LNCAP (cell line): ENCODE data around the gene ST7.

ENCODE experiments used
- CTCF ChIP-seq: fragments of 450-650 bp; IDR thresholded peaks from 2 replicates; pipeline ENCODE4 v1.5.1; 2017; ENCODE audit warnings: mild to moderate bottlenecking

The ST7 gene

DNA sequence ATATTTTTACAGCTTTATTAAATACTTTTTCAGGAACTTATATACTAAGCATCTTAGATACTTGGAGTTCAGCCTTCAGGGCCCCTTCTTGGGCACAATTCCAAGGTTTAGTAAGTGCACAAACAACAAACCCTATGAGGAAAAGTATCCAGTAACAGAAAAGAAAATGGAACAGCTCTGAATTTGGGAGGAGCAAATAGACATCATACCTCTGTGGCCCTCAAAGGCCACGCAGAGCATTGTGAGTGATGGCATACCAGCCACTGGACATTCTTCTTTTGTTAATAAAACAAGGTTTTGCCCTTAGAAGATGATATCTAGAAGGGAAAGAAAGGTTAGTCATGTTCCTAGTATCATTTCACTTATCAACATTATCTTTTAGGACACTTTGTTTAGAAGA lies 46.0 kb downstream of the ST7 start:
- TF ChIP-seq CTCF = no peak

DNA sequence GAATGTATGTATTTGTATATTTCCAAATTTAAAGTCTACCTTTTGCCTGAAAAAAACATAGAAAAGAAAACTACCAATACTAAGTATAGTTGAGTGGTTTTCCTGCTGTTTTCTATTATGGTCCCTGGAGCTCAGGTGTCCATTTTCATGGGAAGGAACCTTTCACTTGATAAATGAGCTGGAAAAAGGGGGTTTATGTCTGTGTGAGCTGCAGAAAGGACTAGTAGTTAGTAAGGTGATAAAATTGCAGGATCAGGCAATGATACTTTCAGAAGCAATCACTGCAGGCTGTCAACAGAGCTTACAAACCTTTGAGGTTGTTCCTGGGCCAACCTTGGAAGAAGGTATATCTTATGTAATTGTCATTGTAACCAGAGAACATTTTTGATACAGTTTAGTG lies 48.0 kb downstream of the ST7 start:
- no peak for TF ChIP-seq CTCF

- no peak for TF ChIP-seq CTCF
Measured at GRCh38 chr7:117004899-117005298, 51.6 kb downstream of the ST7 start.

- no peak for TF ChIP-seq CTCF
Measured at GRCh38 chr7:117005449-117005848, 52.1 kb downstream of the ST7 start.

- TF ChIP-seq CTCF = no peak
Measured at GRCh38 chr7:117006907-117007684, 53.8 kb downstream of the ST7 start.

GRCh38 chr7:117008118-117008885 lies 55.0 kb downstream of the ST7 start:
- TF ChIP-seq CTCF = no peak

- TF ChIP-seq CTCF = no peak
Measured at GRCh38 chr7:117008886-117009531, 55.7 kb downstream of the ST7 start.
